ENCODE results near the gene SHFL.

Gene SHFL

GRCh38 chr19:10086591-10087192 lies 575 bp downstream of the SHFL start:
- DNase-seq (ENCODE audit: low read depth), result no peak
- TF ChIP-seq CTCF (IDR thresholded peaks at IDR 0.05; ENCODE audit: insufficient read depth, low read depth, low read length, missing control alignments), result no peak
- H3K4me3 ChIP-seq (ENCODE audit: low read depth, low read length), result peak overlapping the region; percentile 98

DNA sequence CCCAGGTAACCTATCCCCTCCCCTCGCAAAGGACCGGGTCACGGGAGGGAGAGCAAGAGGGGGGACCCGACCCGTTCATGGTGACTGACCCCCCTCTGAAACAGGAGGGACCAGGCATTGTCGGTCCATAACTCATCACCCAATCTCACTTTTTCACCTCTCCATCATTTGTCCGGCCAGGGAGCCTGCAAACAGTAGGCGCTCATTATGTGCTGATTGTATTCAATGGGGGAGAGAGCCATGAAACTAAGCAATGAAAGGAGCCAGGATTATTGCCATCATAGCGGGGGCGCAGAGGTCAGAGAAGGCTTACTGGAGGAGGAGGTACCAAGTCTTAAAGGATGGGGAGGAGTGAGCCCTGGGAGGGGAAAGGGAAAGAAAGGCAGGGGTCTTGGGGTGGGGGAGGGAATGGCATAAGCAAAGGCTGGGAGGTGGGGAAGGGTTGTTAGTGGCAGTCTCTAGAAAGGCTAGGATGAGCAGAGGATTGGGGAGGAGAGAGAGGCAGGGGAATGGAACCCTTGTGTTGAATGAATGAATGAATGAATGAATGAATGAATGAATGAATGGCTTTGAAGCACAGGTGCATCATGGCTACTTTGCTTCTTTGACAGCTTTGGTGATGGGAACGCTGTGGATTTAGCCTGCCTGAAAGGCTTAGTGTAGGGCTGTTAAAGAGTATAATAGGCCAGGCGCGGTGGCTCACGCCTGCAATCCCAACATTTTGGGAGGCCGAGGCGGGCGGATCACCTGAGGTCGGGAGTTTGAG lies 1.4 kb downstream of the SHFL start:
- TF ChIP-seq CTCF (IDR thresholded peaks at IDR 0.05; ENCODE audit: insufficient read depth, low read depth, low read length, missing control alignments), result no peak
- H3K4me3 ChIP-seq (ENCODE audit: low read depth, low read length), result peak overlapping the region; percentile 98
- DNase-seq (ENCODE audit: low read depth), result no peak

GRCh38 chr19:10088949-10089554 lies 2.9 kb downstream of the SHFL start:
- no peak for TF ChIP-seq CTCF (IDR thresholded peaks at IDR 0.05; ENCODE audit: insufficient read depth, low read depth, low read length, missing control alignments)
- no peak for DNase-seq (ENCODE audit: low read depth)
- no peak overlapping the region for H3K4me3 ChIP-seq (ENCODE audit: low read depth, low read length)

GRCh38 chr19:10089801-10090375 lies 3.8 kb downstream of the SHFL start:
- DNase-seq (ENCODE audit: low read depth), result no peak
- TF ChIP-seq CTCF (IDR thresholded peaks at IDR 0.05; ENCODE audit: insufficient read depth, low read depth, low read length, missing control alignments), result no peak
- no peak overlapping the region for H3K4me3 ChIP-seq (ENCODE audit: low read depth, low read length)

DNA sequence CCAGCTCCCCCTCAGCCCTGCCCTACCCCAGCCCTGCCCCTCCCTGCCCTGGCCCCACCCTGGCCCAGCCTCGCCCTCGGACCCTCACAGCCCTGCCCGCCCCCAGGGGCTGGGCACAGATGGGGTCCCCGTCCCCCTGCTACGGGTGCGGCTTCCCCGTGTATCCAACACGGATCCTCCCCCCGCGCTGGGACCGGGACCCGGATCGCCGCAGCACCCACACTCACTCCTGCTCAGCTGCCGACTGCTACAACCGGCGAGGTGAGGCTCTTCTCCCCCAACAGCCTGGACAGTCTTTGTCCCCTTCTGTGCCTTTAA lies 5.2 kb downstream of the SHFL start:
- no peak for DNase-seq (ENCODE audit: low read depth)
- TF ChIP-seq CTCF (IDR thresholded peaks at IDR 0.05; ENCODE audit: insufficient read depth, low read depth, low read length, missing control alignments), result no peak
- no peak overlapping the region for H3K4me3 ChIP-seq (ENCODE audit: low read depth, low read length)

- no peak overlapping the region for H3K4me3 ChIP-seq (ENCODE audit: low read depth, low read length)
- peak; percentile 54 for DNase-seq (ENCODE audit: low read depth)
- no peak for TF ChIP-seq CTCF (IDR thresholded peaks at IDR 0.05; ENCODE audit: insufficient read depth, low read depth, low read length, missing control alignments)
Measured at GRCh38 chr19:10091895-10092641, 6.0 kb downstream of the SHFL start.

All from GM12865 (cell line).